IPS-NIHi7 (cell line): ENCODE results near the gene PKDCC.

Source experiments
- DNase-seq: peaks from one replicate; pipeline ENCODE4 v3.0.0; 2012; ENCODE audit warnings: mixed read lengths; ENCODE audit errors: extremely low spot score

PKDCC gene

DNA sequence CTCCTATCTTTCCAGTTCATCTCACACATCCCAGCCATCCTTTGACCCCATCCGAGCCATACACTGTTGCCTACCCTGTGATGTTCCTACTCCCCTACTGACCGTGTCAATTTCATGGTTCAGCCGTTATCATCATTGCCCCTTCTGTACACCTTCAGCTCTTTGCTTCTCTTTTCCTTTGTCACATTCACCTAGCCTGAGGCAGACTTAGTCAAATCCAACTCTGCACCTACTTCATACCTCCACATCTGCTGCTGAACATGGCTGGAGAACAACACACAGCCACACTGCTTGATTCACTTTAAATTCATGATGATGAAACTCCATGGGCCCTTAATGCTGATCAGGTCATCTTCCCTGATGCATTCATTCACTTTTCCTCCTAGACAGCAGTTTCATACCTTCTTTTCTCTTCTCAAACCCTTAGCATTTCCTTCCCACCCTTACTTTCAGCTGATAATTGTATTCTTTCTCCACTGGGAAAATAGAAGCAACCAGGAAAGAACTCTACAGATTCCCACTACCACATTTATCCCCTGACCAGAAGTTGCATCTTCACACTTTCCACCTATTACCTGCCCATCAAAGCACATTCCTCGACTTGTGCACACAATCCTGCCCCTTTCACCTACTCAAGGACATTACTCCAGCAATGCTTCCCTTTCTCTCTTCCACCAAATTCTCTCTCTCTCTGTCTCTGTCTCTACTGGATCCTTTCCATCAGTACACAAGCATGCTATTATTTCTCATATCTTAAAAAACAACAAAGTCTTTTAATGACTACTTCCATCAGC is 59.6 kb downstream of the PKDCC start:
- DNase-seq, result no peak
